Spleen (tissue), 7 donors: ENCODE measurements around the gene PHRF1.

ENCODE experiments used
- POLR2A ChIP-seq, 3 donors: fragments of 450-650 bp; IDR thresholded peaks; one replicate each; pipeline ENCODE4 v1.5.1; 2017; ENCODE audit warnings: antibody characterized with exemption in 3 of 3, mild to moderate bottlenecking in 1 of 3
- TF ChIP-seq, protein P1 (sequence below), 11 experiments: fragments of 200-600 bp in 7 of 11; fragments of 450-650 bp in 4 of 11; sonication (generic) in 4 of 11; IDR thresholded peaks in 8 of 11; conservative IDR thresholded peaks in 3 of 11; 1 replicate in 7 of 11; 2 replicates in 4 of 11; pipeline versions ENCODE4 v1.4.0 to v1.8.0; 2016 to 2021; ENCODE audit warnings: antibody characterized with exemption in 11 of 11, inconsistent platforms in 4 of 11, mild to moderate bottlenecking in 1 of 11
- donor health status: DM: no; HTN: no; CAD: no; lungs with moderate emphysema.
- donor health status: DM: no; HTN: no; CAD: no.
- donor health status: DM: no; HTN: no; CAD: no.

DNA sequence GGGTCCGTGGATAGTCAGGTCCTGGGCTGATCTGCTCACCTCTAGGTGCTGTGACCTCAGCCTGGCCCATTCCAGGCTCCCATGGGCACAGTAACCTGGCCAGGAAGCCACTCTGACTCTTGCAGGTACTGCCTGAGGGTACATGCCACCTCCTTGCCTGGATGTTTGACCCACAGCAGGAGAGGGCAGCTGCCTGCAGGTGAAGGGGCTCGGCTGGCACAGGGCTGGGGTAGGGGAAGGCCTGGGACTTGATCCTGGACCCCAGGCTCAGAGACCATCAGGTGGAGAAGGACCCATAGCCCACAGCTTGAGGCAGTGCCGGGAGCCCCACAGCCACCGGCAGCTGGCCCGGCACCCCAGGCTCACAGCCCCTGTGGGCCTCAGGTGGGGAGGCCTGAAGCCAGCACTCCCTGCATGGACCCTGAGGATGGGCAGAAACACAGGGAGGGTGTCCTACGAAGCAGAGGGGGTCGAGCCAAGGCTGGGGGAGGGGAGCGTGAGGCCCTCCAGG is 36.2 kb upstream of the PHRF1 start:
- TF ChIP-seq, protein P1, sequence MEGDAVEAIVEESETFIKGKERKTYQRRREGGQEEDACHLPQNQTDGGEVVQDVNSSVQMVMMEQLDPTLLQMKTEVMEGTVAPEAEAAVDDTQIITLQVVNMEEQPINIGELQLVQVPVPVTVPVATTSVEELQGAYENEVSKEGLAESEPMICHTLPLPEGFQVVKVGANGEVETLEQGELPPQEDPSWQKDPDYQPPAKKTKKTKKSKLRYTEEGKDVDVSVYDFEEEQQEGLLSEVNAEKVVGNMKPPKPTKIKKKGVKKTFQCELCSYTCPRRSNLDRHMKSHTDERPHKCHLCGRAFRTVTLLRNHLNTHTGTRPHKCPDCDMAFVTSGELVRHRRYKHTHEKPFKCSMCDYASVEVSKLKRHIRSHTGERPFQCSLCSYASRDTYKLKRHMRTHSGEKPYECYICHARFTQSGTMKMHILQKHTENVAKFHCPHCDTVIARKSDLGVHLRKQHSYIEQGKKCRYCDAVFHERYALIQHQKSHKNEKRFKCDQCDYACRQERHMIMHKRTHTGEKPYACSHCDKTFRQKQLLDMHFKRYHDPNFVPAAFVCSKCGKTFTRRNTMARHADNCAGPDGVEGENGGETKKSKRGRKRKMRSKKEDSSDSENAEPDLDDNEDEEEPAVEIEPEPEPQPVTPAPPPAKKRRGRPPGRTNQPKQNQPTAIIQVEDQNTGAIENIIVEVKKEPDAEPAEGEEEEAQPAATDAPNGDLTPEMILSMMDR (IDR thresholded peaks at IDR 0.05 in 8 of 11, conservative IDR thresholded peaks at IDR 0.05 in 3 of 11): no peak
- no peak for TF ChIP-seq POLR2A (IDR thresholded peaks at IDR 0.05)
